Lower leg skin (tissue), 4 donors: ENCODE results near the gene ORC4. TPM values are rescaled to one million over a fixed set of nuclear protein-coding genes. Genes with fewer than 3 reads are reported as not detected.

Experiments
- DNase-seq, 2 donors: peaks; one replicate each; pipeline ENCODE4 v3.0.0-alpha.2; 2019; ENCODE audit warnings: low spot score in 2 of 2
- H3K4me3 ChIP-seq: fragments of 200-600 bp; sonication (generic); 2 replicates; pipeline ENCODE4 v1.5.1; 2017; ENCODE audit warnings: mild to moderate bottlenecking, low read depth; ENCODE audit not compliant: poor library complexity, severe bottlenecking
- POLR2A ChIP-seq, 2 donors: fragments of 450-650 bp; IDR thresholded peaks; one replicate each; pipeline ENCODE4 v1.6.1; 2016 to 2017; ENCODE audit warnings: antibody characterized with exemption in 2 of 2, mild to moderate bottlenecking in 1 of 2, moderate library complexity in 1 of 2
- WGBS, 2 donors: methylation state at CpG; one replicate each; pipeline ENCODE4 v1.1.5; 2018; 5-methylcytosine and 5-hydroxymethylcytosine counted together
- intact Hi-C: fragments of 100-400 bp; cut with DNase I; formaldehyde crosslinking; loops from one replicate; pipeline ENCODE4 v1.15.0; 2023; ENCODE audit warnings: low total_unique reads
- total RNA-seq, 4 donors: library from RNA; depleted of rRNA; stranded (reverse); fragments of >200 nt; gene quantifications; one replicate each; pipeline ENCODE4 v1.1.0, GENCODE V29; 2016
- TF ChIP-seq, protein P1 (sequence below), 3 donors: fragments of 450-650 bp; IDR thresholded peaks; one replicate each; pipeline ENCODE4 v1.5.1; 2016; ENCODE audit warnings: antibody characterized with exemption in 3 of 3, mild to moderate bottlenecking in 3 of 3, moderate library complexity in 2 of 3

Gene ORC4
- total RNA-seq, 4 donors from 2014 or later: 21.6 to 59.4 (median 38.8) TPM

DNA sequence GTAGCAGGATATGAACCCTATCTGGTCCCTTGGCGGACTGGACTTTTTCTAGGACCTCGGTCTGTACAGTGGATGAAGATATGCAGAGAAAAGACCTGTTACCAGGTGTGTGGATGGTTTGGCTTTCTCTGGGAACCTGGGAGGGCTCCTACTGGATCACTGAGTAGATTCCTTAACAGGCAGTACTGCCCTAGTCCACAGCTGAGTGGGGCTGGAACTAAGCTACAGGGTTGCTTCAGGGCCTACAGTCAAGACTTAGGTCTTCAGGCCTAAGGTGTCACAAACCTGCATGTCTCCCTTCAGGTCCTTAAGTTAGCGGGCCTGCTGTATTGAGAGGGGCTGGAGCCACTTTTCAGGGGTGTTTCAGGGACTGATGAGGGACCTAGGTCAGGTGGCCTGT, 42.9 kb downstream of the ORC4 start:
- intact Hi-C loops: no loop called here
- WGBS, 2 donors: 98 to 100% methylated on average over 3 of the region's 3 CpGs
- no peak overlapping the region for H3K4me3 ChIP-seq
- DNase-seq: no peak
- TF ChIP-seq, protein P1, sequence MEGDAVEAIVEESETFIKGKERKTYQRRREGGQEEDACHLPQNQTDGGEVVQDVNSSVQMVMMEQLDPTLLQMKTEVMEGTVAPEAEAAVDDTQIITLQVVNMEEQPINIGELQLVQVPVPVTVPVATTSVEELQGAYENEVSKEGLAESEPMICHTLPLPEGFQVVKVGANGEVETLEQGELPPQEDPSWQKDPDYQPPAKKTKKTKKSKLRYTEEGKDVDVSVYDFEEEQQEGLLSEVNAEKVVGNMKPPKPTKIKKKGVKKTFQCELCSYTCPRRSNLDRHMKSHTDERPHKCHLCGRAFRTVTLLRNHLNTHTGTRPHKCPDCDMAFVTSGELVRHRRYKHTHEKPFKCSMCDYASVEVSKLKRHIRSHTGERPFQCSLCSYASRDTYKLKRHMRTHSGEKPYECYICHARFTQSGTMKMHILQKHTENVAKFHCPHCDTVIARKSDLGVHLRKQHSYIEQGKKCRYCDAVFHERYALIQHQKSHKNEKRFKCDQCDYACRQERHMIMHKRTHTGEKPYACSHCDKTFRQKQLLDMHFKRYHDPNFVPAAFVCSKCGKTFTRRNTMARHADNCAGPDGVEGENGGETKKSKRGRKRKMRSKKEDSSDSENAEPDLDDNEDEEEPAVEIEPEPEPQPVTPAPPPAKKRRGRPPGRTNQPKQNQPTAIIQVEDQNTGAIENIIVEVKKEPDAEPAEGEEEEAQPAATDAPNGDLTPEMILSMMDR (IDR thresholded peaks at IDR 0.05): no peak
- TF ChIP-seq POLR2A (IDR thresholded peaks at IDR 0.05): no peak

GRCh38 chr2:147976102-147976501, 44.4 kb downstream of the ORC4 start:
- WGBS, 2 donors: 74 to 76% methylated on average over 2 of the region's 2 CpGs
- H3K4me3 ChIP-seq: no peak overlapping the region
- TF ChIP-seq, protein P1 (IDR thresholded peaks at IDR 0.05): no peak
- no peak for TF ChIP-seq POLR2A (IDR thresholded peaks at IDR 0.05)
- no peak for DNase-seq
- intact Hi-C loops: no loop called here

- intact Hi-C loops: no loop called here
- no peak for TF ChIP-seq POLR2A (IDR thresholded peaks at IDR 0.05)
- TF ChIP-seq, protein P1 (IDR thresholded peaks at IDR 0.05): no peak
- WGBS, 2 donors: 93 to 97% methylated on average over 2 of the region's 2 CpGs
- H3K4me3 ChIP-seq: no peak overlapping the region
- no peak for DNase-seq
Observed at GRCh38 chr2:147968571-147968970, 52.0 kb downstream of the ORC4 start.

DNA sequence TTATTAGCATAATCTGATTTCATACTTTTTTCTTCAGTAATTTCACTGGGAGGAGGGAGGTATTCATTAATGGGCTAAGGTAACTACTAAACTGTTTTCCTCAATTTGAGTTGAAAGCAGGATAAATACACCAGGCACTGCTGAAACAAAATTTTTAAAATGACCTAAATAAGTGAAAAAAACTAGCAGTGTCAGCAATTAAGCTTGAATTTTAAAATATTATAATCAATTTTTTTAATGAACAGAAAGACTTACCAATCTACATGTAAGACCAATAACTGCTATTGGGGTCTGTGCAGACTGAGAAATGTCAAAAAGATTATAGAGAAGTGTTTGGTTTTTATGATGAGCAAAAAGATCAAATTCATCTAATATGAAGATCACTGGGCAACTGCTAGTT, 68.4 kb downstream of the ORC4 start:
- intact Hi-C loops: no loop called here
- DNase-seq: no peak
- no peak overlapping the region for H3K4me3 ChIP-seq
- TF ChIP-seq, protein P1 (IDR thresholded peaks at IDR 0.05): no peak
- TF ChIP-seq POLR2A (IDR thresholded peaks at IDR 0.05): no peak

- no peak for DNase-seq
- WGBS, 2 donors: 44 to 58% methylated on average over 1 of the region's 1 CpG
- no peak overlapping the region for H3K4me3 ChIP-seq
- intact Hi-C loops: no loop called here
- no peak for TF ChIP-seq POLR2A (IDR thresholded peaks at IDR 0.05)
- TF ChIP-seq, protein P1 (IDR thresholded peaks at IDR 0.05): no peak
Observed at GRCh38 chr2:147945660-147946059, 74.9 kb downstream of the ORC4 start.

DNA sequence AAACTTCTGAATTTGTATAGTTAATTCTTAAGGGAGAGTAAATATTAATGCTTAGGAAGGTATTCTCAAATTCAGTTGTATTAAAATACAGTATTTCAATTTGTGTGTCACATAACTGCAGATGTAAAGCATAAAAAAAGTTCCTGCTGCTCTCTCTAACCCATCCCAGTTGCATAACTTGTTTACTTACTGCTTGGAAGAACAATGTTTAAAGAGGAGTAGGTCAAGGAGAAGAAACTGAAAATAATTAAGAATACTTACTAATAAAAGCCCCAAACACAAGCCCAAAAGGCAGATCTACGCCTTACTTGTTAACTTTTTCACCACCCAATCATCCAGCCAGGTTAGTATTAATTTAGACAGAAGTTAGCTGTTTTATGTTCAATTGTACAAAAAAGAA, 81.2 kb downstream of the ORC4 start:
- DNase-seq: no peak
- WGBS, 2 donors: 78 to 84% methylated on average over 1 of the region's 1 CpG
- no peak overlapping the region for H3K4me3 ChIP-seq
- TF ChIP-seq, protein P1 (IDR thresholded peaks at IDR 0.05): no peak
- TF ChIP-seq POLR2A (IDR thresholded peaks at IDR 0.05): no peak
- intact Hi-C loops: loop anchor here (5.0 kb wide), 1 partner anchor 568 kb away; no protein-coding TSS in a partner anchor
